Placental epithelial cell (primary cell): Measurements from ENCODE around the gene TNN. TPM values are rescaled to one million over a fixed set of nuclear protein-coding genes. Genes with fewer than 3 reads are reported as not detected.

ENCODE experiments used
- small RNA-seq: library from RNA; depleted of rRNA; stranded (forward); fragments of <200 nt; gene quantifications from one replicate; pipeline ENCODE3, GENCODE V24; 2012
- total RNA-seq: library from RNA; depleted of rRNA; stranded (reverse); fragments of >200 nt; gene quantifications from 2 replicates; pipeline ENCODE4 v1.2.3, GENCODE V29; 2012

Gene TNN
- total RNA-seq = under 0.01 TPM in 1 of 2 replicates, not detected in the other

GRCh38 chr1:175067362-175068106 lies at the start of gene TNN:
Gene TNN, plus strand, starts transcription at chr1:175067833. Its CDS starts 9,586 bp downstream, at chr1:175077419.

GRCh38 chr1:175023043-175023921 lies 44.4 kb upstream of the TNN start, which contains the start of gene MRPS14:
Gene MRPS14, minus strand, starts transcription at chr1:175023425. Its CDS starts 17 bp downstream, at chr1:175023408.

GRCh38 chr1:175192630-175193526 lies 125.2 kb downstream of the TNN start, which contains the start of gene KIAA0040:
Gene KIAA0040, minus strand, starts transcription at chr1:175192776. Its CDS starts 31,763 bp downstream, at chr1:175161013.

Small RNA genes within 50 kb of the gene (small RNA-seq; reads per million reads assigned to genes)
- gene RF00019 = not detected

Other genes starting within 250 kb of the TNN start
- 53.9 and 157 TPM in 2 replicates for gene CACYBP, start 67.9 kb upstream of the TNN start, total RNA-seq
- 16.9 and 21.4 TPM in 2 replicates for gene MRPS14, start 44.4 kb upstream of the TNN start, total RNA-seq
- 13.7 and 37.3 TPM in 2 replicates for gene KIAA0040, start 124.9 kb downstream of the TNN start, total RNA-seq